Coronary artery (tissue), 2 donors: ENCODE results near the gene ANKRD52.
A peak's percentile ranks its signal among the peaks of the same experiment; 100 is the strongest.

ENCODE experiments used
- DNase-seq: peaks from one replicate; pipeline ENCODE4 v3.0.0-alpha.2; 2017; ENCODE audit warnings: low spot score
- H3K27ac ChIP-seq, 2 donors: fragments of 200-600 bp; sonication (generic); one replicate each; pipeline ENCODE4 v1.5.1; 2016 to 2019
- H3K4me3 ChIP-seq: fragments of 200-600 bp; sonication (generic); 2 replicates; pipeline ENCODE4 v1.5.1; 2016; ENCODE audit warnings: mild to moderate bottlenecking, moderate library complexity
- TF ChIP-seq, protein P1 (sequence below): fragments of 200-600 bp; sonication (generic); IDR thresholded peaks from one replicate; pipeline ENCODE4 v1.5.1; 2019; ENCODE audit warnings: antibody characterized with exemption

ANKRD52 gene

DNA sequence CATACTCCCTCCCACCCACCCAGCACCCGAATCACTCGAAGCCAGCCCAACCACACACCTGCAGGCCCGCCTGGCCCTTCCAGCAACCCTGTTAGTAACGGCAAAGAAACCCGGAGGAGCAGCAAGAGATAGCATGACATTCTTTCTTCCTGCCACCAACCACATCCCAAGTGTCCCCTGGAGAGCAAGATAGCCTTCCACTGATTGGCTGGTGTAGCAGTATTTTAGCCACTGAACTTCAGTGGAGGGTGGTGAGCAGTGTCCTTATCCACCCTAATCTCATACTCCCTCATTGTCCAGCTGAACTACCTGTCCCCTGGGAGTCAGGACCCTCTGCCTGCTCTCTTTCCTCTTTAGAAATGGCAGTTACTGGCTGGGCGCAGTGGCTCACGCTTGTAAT, 29.1 kb downstream of the ANKRD52 start:
- no peak for DNase-seq
- H3K4me3 ChIP-seq: no peak overlapping the region
- H3K27ac ChIP-seq: no peak overlapping the region
- TF ChIP-seq, protein P1, sequence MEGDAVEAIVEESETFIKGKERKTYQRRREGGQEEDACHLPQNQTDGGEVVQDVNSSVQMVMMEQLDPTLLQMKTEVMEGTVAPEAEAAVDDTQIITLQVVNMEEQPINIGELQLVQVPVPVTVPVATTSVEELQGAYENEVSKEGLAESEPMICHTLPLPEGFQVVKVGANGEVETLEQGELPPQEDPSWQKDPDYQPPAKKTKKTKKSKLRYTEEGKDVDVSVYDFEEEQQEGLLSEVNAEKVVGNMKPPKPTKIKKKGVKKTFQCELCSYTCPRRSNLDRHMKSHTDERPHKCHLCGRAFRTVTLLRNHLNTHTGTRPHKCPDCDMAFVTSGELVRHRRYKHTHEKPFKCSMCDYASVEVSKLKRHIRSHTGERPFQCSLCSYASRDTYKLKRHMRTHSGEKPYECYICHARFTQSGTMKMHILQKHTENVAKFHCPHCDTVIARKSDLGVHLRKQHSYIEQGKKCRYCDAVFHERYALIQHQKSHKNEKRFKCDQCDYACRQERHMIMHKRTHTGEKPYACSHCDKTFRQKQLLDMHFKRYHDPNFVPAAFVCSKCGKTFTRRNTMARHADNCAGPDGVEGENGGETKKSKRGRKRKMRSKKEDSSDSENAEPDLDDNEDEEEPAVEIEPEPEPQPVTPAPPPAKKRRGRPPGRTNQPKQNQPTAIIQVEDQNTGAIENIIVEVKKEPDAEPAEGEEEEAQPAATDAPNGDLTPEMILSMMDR: no peak

DNA sequence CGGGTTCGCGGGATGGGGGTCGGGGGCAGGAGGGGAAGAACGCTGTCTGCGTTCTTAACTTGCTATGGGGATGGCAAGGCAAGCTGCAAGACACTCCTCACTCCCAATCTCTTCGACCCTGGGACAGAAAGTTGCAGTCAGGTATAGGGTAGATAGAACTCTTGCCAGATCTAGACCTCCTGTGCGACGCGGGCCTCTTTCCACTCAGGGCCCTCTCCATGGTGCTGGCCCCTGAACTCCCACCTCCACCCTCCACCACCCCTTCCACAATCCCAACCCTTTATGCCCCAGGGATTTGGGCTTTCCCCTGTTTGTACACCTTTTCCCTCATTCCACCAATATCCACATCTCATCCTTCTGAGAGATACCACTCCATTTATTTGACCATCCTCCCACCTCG, 33.2 kb downstream of the ANKRD52 start:
- TF ChIP-seq, protein P1: no peak
- peak overlapping the region; percentile 79 for H3K4me3 ChIP-seq
- peak overlapping the region; percentile 81 to 98 for H3K27ac ChIP-seq
- DNase-seq: no peak

DNA sequence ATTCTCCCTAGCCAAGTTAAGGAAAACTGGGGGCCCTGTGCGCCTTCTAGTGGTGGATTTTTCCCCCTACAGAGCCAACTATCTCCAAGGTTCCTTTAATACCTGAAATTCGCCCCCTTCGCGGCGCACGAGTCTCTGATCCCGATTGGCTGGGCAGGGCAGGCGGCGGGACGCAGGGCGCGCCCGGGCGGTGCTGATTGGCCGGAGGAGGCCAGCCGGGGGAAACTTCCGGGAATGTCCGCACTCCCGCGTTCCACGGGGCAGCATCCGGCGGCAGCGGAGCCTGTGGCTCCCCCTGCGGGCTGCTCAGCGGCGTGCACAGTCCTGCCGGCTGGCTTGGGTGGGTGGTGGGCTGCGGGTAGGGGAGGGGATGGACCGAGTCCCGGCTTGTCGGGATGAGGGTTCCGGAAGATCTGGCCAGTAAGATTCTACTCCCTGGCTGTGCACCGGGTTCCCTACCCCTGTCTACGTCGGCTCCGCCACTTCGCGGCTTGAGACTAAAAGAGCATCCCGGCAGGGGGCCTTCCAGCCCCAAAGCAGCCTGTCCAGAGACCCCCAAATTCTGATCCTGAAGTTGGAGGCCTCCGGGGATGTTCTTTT, 34.0 kb downstream of the ANKRD52 start, which contains the start of gene NABP2:
Gene NABP2 (plus strand): TSS at position 241 of the 600 bp plus-strand sequence. CDS start 515 bp downstream, outside the sequence.
- TF ChIP-seq, protein P1: peak; percentile 90
- DNase-seq: peak; percentile 99
- peak within 1 kb of the TSS; percentile 81 to 98 for H3K27ac ChIP-seq

DNA sequence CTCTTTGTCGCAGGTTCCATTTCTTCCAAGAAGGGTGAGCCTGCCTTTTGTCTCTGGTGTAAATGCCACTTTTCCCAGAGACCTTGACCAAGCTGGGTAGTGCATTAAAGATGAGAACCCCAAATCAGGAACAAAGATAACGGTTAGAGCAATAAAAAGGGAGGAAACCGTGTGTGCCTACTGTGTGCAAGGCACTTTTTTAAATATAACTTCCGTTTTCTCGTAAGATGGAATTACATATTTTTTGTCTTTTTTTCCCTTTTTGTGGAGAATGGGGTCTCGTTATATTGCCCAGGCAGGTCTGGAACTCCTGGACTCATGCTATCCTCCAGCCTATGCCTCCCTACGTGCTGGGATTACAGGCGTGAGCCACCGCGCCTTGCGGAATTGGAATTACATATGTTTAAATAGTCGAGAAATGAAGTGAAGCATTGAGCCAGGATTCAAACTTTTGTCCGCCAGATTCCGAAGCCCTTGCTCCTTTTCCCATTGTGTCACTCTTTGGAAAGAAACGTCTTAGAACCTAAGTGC, 34.5 kb downstream of the ANKRD52 start:
- DNase-seq: no peak
- Histone ChIP-seq H3K27ac (peak overlapping the region; percentile 81 to 98), H3K4me3 (peak overlapping the region; percentile 79)
- TF ChIP-seq, protein P1: no peak

More for the DNA sequence above, 34.0 kb downstream of the ANKRD52 start, which contains the start of gene NABP2:
- peak within 1 kb of the TSS; percentile 79 for H3K4me3 ChIP-seq

DNA sequence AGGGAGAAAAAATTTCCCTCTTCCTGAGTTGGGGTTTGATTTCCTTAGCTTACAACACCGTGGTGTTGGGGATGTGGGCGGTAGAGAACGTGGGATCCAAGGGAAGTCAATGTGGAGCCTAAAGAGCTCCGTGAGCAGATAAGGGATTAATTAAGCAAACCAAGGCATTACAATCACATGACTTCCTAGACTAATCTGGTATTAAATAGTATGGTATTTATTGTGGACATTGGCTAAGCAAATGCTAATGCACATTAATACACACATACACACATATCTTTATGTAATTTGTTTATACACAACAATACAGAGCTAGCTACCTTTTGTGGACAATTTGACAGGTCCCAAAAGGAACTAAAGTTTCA, 35.7 kb downstream of the ANKRD52 start:
- Histone ChIP-seq H3K27ac (peak overlapping the region; percentile 95 to 98), H3K4me3 (peak overlapping the region; percentile 85)
- DNase-seq: no peak
- TF ChIP-seq, protein P1: no peak

DNA sequence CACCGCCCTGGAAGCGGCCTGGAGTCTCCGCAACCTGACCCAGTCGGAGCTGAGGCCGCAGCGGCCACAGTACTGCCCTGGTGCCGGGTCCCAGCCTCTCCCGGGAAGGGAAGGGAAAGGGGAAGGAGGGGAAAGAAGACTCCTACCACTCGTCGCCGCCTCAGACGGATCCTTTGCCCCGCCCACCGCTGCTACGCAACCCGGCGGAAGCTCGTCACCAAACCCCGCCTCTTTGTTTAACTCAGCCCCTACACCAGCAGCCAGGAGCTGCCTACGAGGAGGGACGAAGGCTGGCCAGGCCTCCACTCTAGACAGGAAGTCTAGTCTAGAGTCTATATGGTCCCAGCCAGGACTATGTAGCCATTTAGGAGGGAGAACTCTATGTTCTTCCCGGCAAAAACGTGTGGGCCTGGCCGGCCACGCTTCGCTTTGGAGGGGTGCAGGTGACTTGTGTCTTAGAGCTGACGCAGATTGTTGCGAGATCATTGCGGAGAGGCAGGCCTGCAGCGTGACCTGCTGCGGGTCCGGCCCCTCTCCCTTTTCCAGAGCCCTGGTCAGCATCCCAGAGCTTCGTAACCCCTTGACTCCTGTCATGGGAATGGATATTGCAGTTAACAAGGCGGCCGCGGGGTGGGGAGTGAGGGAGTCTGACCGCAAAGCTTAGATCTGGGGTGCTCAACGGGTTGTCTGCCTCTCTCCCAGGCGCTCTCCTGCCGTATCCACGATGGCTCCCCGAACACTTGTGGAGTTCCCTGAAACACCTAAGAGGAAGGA, 36.2 kb downstream of the ANKRD52 start, which contains the start of gene RNF41:
Gene RNF41 (minus strand): TSS at position 166 of the 774 bp plus-strand sequence. CDS start 7,875 bp downstream, outside the sequence.
- TF ChIP-seq, protein P1: no peak
- H3K27ac ChIP-seq: peak within 1 kb of the TSS; percentile 95 to 98

More for the DNA sequence above, 36.2 kb downstream of the ANKRD52 start, which contains the start of gene RNF41:
- DNase-seq: peak; percentile 99
- H3K4me3 ChIP-seq: peak within 1 kb of the TSS; percentile 85
